Measurements from ENCODE around the gene HGF.

- TF ChIP-seq EZH2 (IDR thresholded peaks at IDR 0.05; ENCODE audit: borderline replicate concordance, low read length) = no peak
- TF ChIP-seq CTCF (IDR thresholded peaks at IDR 0.05; ENCODE audit: low read length) = peak; percentile 52; the same call in 1 of the 2 replicates
Measured at GRCh38 chr7:81776948-81777630, 7.2 kb upstream of the HGF start.

Measured in OCI-LY1 (cell line).